ENCODE data around the gene COBLL1.

- TF ChIP-seq POLR2A (IDR thresholded peaks at IDR 0.05; ENCODE audit: low read depth): no peak
- TF ChIP-seq, protein P1, sequence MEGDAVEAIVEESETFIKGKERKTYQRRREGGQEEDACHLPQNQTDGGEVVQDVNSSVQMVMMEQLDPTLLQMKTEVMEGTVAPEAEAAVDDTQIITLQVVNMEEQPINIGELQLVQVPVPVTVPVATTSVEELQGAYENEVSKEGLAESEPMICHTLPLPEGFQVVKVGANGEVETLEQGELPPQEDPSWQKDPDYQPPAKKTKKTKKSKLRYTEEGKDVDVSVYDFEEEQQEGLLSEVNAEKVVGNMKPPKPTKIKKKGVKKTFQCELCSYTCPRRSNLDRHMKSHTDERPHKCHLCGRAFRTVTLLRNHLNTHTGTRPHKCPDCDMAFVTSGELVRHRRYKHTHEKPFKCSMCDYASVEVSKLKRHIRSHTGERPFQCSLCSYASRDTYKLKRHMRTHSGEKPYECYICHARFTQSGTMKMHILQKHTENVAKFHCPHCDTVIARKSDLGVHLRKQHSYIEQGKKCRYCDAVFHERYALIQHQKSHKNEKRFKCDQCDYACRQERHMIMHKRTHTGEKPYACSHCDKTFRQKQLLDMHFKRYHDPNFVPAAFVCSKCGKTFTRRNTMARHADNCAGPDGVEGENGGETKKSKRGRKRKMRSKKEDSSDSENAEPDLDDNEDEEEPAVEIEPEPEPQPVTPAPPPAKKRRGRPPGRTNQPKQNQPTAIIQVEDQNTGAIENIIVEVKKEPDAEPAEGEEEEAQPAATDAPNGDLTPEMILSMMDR (IDR thresholded peaks at IDR 0.05): no peak
These were observed 59.3 kb downstream of the COBLL1 start for GRCh38 chr2:164782323-164782722.
